ENCODE results near the gene CGB8. TPM values are rescaled to one million over a fixed set of nuclear protein-coding genes. Genes with fewer than 3 reads are reported as not detected.

Gene CGB8
- total RNA-seq, 2 donors from 2014 or later = not detected

DNA sequence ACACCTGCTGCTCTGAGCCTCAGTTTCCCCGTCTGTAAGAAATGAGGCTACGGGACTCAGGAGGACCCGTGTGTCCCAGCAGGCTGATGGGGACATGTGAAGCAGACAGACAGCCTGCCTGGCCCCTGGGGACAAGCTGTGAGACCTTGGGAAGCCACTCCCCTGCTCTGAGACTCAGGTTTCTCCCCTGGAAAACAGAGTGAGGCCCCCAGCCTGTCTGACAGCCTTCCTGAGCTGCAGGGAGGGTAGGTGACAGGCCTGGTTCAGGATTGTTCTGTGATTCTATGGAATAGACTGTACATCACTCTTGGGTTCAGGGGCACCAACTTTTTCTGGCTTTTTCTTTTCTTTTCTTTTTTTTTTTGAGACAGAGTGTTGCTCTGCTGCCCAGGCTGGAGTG, 18.6 kb upstream of the CGB8 start:
- no peak overlapping the region for H3K27ac ChIP-seq
- 63% methylated on average over 3 of the region's 3 CpGs for WGBS
- TF ChIP-seq, protein P1, sequence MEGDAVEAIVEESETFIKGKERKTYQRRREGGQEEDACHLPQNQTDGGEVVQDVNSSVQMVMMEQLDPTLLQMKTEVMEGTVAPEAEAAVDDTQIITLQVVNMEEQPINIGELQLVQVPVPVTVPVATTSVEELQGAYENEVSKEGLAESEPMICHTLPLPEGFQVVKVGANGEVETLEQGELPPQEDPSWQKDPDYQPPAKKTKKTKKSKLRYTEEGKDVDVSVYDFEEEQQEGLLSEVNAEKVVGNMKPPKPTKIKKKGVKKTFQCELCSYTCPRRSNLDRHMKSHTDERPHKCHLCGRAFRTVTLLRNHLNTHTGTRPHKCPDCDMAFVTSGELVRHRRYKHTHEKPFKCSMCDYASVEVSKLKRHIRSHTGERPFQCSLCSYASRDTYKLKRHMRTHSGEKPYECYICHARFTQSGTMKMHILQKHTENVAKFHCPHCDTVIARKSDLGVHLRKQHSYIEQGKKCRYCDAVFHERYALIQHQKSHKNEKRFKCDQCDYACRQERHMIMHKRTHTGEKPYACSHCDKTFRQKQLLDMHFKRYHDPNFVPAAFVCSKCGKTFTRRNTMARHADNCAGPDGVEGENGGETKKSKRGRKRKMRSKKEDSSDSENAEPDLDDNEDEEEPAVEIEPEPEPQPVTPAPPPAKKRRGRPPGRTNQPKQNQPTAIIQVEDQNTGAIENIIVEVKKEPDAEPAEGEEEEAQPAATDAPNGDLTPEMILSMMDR (IDR thresholded peaks at IDR 0.05) = no peak
- TF ChIP-seq POLR2AphosphoS5 (IDR thresholded peaks at IDR 0.05) = no peak
- no peak for TF ChIP-seq POLR2A (IDR thresholded peaks at IDR 0.05)
- no peaks in the 10 kb centered on the region for H3K27me3 ChIP-seq (replicated peaks; ENCODE audit: insufficient read depth)
- DNase-seq (ENCODE audit: low spot score) = no peak
- intact Hi-C loops (cut with DNase I) = no loop called here
- no peak overlapping the region for H3K4me3 ChIP-seq
- no peaks in the 10 kb centered on the region for H3K9me3 ChIP-seq
- no peaks in the 10 kb centered on the region for H3K36me3 ChIP-seq
- H3K4me1 ChIP-seq (replicated peaks) = no peaks in the 10 kb centered on the region

DNA sequence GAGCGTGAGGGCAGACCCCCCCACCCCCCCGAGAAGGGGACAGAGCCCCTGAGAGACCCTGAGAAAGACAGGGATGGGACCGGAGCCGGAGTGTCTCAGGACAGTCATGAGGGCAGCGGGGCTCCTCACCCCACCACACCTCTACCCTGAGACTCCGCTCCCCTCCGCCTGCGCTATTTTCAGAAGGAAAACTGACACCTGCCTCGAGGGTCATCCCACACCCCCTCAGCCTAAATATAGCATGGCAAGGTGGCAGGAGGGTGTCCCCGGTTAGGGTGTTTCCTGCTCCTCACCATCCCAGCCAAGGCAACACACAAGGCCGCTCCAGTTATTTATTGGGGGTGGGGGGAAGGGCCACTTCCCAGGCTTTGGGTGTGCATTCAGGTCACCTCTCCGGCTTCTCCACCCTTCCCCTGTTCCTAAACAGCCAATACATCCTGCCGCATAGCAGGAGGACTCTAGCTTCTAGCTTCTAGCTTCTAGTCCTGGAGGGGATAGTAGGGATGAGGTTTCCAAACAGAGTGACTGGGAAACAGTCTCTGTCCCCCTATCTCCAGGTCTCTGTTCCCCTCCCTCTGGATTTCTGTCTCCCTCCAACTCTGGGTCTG, 17.1 kb upstream of the CGB8 start:
- intact Hi-C loops (cut with DNase I) = no loop called here
- WGBS = 71% methylated on average over 13 of the region's 13 CpGs
- no peak for TF ChIP-seq POLR2AphosphoS5 (IDR thresholded peaks at IDR 0.05)
- no peak for TF ChIP-seq POLR2A (IDR thresholded peaks at IDR 0.05)
- TF ChIP-seq, protein P1 (IDR thresholded peaks at IDR 0.05) = no peak
- DNase-seq (ENCODE audit: low spot score) = no peak
- no peak overlapping the region for H3K4me3 ChIP-seq
- no peaks in the 10 kb centered on the region for H3K9me3 ChIP-seq
- H3K27ac ChIP-seq = no peak overlapping the region
- H3K4me1 ChIP-seq (replicated peaks) = no peaks in the 10 kb centered on the region
- H3K36me3 ChIP-seq = no peaks in the 10 kb centered on the region
- H3K27me3 ChIP-seq (replicated peaks; ENCODE audit: insufficient read depth) = no peaks in the 10 kb centered on the region

DNA sequence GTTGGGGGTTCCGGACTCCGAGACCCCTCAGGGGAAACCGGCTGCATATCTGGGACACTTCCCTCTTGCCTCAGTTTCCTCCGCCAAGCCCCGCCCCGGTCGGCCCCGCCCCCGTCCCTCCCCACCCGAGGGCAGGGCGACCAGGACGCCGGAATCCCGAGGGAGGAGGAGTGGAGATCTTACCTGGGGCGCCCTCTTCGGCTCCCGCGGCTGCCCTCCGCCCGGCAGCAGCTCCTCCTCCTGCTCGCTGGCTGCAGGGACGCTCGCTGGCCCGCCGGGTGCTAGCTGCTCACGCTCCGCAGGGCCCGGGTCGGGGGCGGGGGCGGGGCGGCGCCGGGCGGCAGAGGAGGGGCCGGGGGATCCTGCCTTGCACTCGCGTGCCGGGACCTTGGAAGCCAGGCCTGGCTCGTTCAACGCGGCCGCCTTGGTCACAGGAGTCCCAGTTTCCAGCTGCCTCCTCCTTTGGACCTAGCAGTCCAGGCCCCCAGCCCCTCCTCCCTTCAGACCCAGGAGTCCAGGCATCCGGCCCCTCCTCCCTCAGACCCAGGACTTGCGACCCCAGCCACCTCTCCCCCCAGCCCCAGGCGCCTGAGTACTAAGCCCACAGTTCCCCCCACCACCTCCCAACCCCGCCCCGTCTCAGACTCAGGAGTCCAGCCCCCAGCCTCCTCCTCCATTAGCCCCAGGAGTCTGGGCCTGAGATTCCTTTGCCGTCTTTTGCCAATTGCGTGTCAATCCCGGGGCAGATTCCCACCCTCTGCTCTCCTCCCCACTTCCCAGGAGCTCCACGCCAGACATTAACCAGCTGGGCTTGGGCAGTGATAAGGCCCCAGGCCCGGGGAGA, 16.1 kb upstream of the CGB8 start, which contains the start of gene NTF4:
NTF4 (minus strand) TSS at position 51 of the 844 bp plus-strand sequence. CDS start 2,821 bp downstream, outside the sequence.
- no peaks in the 10 kb centered on the region for H3K4me1 ChIP-seq (replicated peaks)
- H3K4me3 ChIP-seq = peak within 1 kb of the TSS; percentile 25 to 29
- no peaks in the 10 kb centered on the region for H3K36me3 ChIP-seq
- H3K27me3 ChIP-seq (replicated peaks; ENCODE audit: insufficient read depth) = no peaks in the 10 kb centered on the region
- H3K27ac ChIP-seq = peak within 1 kb of the TSS; percentile 70 to 76
- WGBS = 7% methylated on average over 29 of the region's 53 CpGs
- DNase-seq (ENCODE audit: low spot score) = peak; percentile 73
- intact Hi-C loops (cut with DNase I) = no loop called here
- TF ChIP-seq, protein P1 (IDR thresholded peaks at IDR 0.05) = no peak
- TF ChIP-seq POLR2AphosphoS5 (IDR thresholded peaks at IDR 0.05) = no peak
- TF ChIP-seq POLR2A (IDR thresholded peaks at IDR 0.05) = no peak
- no peaks in the 10 kb centered on the region for H3K9me3 ChIP-seq

DNA sequence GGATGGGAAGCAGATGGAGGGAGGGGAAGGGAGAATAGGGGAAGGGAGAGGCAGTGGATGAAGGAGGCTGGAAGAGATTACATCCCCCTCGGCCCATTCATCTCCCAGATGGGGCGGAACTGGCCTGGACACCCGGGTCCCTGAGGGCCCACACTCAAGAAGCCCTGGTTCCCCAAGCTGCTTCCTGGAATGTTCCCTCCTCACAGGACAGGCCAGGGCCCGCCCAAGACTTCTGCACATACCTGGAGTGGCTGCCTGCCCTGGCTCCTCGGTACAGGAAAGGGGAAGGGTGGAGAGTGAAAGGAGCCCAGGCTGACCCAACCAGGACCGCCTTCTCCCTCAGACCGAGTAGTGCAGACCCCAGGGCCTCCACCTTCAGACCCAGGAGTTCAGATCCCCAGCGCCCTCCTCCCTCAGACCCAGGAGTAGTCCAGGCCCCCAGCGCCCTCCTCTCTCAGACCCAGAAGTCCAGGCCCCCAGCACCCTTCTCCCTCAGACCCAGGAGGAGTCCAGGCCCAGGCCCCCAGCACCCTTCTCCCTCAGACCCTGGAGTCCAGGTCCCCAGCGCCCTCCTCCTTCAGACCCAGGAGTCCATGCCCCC, 15.2 kb upstream of the CGB8 start:
- Histone ChIP-seq H3K27ac (peak overlapping the region; percentile 70 to 76), H3K4me1 (replicated peaks) (no peaks in the 10 kb centered on the region), H3K36me3 (no peaks in the 10 kb centered on the region), H3K4me3 (peak overlapping the region; percentile 25 to 29), H3K9me3 (no peaks in the 10 kb centered on the region), H3K27me3 (replicated peaks; ENCODE audit: insufficient read depth) (no peaks in the 10 kb centered on the region)
- TF ChIP-seq, protein P1 (IDR thresholded peaks at IDR 0.05) = no peak
- TF ChIP-seq POLR2A (IDR thresholded peaks at IDR 0.05) = peak; percentile 57
- TF ChIP-seq POLR2AphosphoS5 (IDR thresholded peaks at IDR 0.05) = peak; percentile 74
- WGBS = 31% methylated on average over 8 of the region's 10 CpGs
- peak; percentile 79 for DNase-seq (ENCODE audit: low spot score)
- intact Hi-C loops (cut with DNase I) = no loop called here
